ENCODE data around the gene MAPK9.

DNA sequence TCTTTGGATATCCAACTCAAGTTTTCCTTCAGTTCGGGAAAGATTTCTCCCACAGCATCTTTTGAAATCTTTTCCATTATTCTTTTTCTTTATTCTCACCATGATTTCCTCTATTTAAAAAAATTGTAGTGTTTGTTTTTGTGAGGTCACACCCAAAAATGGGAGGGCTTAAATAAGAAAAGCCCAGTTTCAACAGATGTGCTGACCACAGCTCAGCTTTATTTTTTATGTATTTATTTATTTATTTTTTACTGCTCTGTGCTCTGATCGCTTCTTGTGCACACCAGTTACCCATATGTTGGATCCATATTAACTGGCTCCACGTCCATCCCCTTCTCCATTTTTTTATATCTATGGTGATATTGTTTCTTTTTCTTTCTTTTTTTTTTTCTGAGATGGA, 41.0 kb upstream of the MAPK9 start:
- no peak for TF ChIP-seq TBL1XR1 (IDR thresholded peaks at IDR 0.05; ENCODE audit: low read length in 2 of 2)
- no peak for TF ChIP-seq SMARCC2 (IDR thresholded peaks at IDR 0.05; ENCODE audit: low read depth)
- no peak for TF ChIP-seq ZC3H4 (CRISPR knock-in tag; IDR thresholded peaks at IDR 0.05; ENCODE audit: borderline replicate concordance)
- TF ChIP-seq ETV6 (IDR thresholded peaks at IDR 0.05; ENCODE audit: borderline replicate concordance in 1 of 2, low read depth in 2 of 2, low read length in 1 of 2), result no peak
- no peak for TF ChIP-seq ETV6 (CRISPR knock-in tag; IDR thresholded peaks at IDR 0.05; ENCODE audit: borderline replicate concordance)
- no peak for TF ChIP-seq EZH2 (IDR thresholded peaks at IDR 0.05; ENCODE audit: borderline replicate concordance, low read depth, low read length)
- TF ChIP-seq MXI1 (IDR thresholded peaks at IDR 0.05; ENCODE audit: low read depth, low read length), result no peak
- TF ChIP-seq NFXL1 (CRISPR knock-in tag; IDR thresholded peaks at IDR 0.05), result no peak
- no peak for TF ChIP-seq YY1 (IDR thresholded peaks at IDR 0.05; ENCODE audit: borderline replicate concordance in 1 of 3, control insufficient read depth in 1 of 3, extremely low read depth in 1 of 3, insufficient read depth in 3 of 3, insufficient read length in 1 of 3, insufficient replicate concordance in 2 of 3, low read depth in 1 of 3, low read length in 2 of 3)
- TF ChIP-seq NFIX (CRISPR knock-in tag; IDR thresholded peaks at IDR 0.05; ENCODE audit: low read depth), result no peak
- no peak for TF ChIP-seq DACH1 (IDR thresholded peaks at IDR 0.05; ENCODE audit: partially characterized antibody)
- no peak for TF ChIP-seq KDM1A (IDR thresholded peaks at IDR 0.05)

Data from K562 (cell line).